NCI-H1417 treated with DMSO at 0.1 percent for 48 hours (cell line): ENCODE measurements around the gene PPHLN1.

Experiments used
- DNase-seq: peaks from one replicate; lab custom pipeline; 2025; lab: John Stamatoyannopoulos, UW

PPHLN1 gene

GRCh38 chr12:42482041-42482747 is 156.2 kb downstream of the PPHLN1 start:
- DNase-seq, result no peak

- no peak for DNase-seq
Measured at GRCh38 chr12:42482748-42483520, 157.0 kb downstream of the PPHLN1 start.

- DNase-seq, result no peak
Measured at GRCh38 chr12:42483521-42483790, 157.5 kb downstream of the PPHLN1 start.

GRCh38 chr12:42484996-42485395 is 159.0 kb downstream of the PPHLN1 start:
- DNase-seq, result no peak

GRCh38 chr12:42485823-42486222 is 159.9 kb downstream of the PPHLN1 start:
- no peak for DNase-seq

- no peak for DNase-seq
Measured at GRCh38 chr12:42486407-42486806, 160.4 kb downstream of the PPHLN1 start.

- DNase-seq, result no peak
Measured at GRCh38 chr12:42490261-42490842, 164.4 kb downstream of the PPHLN1 start.
